GM12892 (cell line): ENCODE measurements around the gene LAMTOR5.

ENCODE experiments used
- POLR2A ChIP-seq: IDR thresholded peaks from 2 replicates; pipeline ENCODE4 v1.6.1; 2011; ENCODE audit warnings: low read depth, low read length, control low read depth
- POLR2AphosphoS5 ChIP-seq: IDR thresholded peaks from 2 replicates; pipeline ENCODE4 v1.6.1; 2011; ENCODE audit warnings: low read depth, low read length, control low read depth
- TAF1 ChIP-seq: IDR thresholded peaks from 2 replicates; pipeline ENCODE4 v1.6.1; 2011; ENCODE audit warnings: low read depth, mild to moderate bottlenecking, control low read depth, low read length, borderline replicate concordance

DNA sequence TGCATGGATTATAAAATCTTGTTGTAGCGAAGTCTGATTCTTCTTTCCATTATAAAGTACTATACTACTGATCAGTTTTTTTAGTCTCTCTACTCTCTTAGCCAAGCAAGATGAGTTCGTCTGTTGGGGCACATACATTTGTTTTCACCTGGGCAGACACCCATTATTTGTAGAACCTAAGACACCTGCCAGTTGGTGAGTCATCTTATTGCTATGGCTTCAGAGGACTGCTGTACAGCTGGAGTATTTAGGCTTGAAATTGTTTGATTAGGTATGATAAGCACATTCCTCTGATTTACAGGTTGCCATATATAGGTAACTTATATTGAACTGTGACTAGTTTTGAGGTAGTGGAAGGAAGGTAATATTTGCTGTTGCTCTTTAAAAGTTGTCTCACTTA, 51.1 kb downstream of the LAMTOR5 start:
- TF ChIP-seq POLR2A (no peak), POLR2AphosphoS5 (no peak), TAF1 (no peak)
